Natural killer cell (primary cell): ENCODE results near the gene TBCD. TPM values are rescaled to one million over a fixed set of nuclear protein-coding genes. Genes with fewer than 3 reads are reported as not detected.

Experiments
- ATAC-seq, 3 donors: fragments of 150-1000 bp in 2 of 3; fragments of 200-7000 bp in 1 of 3; cut with Tn5 transposase; 1 replicate in 1 of 3; 2 replicates in 2 of 3; pipeline ENCODE4 v1.10.0; 2021; ENCODE audit warnings: mild to moderate bottlenecking in 2 of 3, moderate library complexity in 2 of 3
- DNase-seq, 2 donors: peaks; one replicate each; pipeline versions ENCODE4 v3.0.0 to v3.0.0-alpha.2; 2013 to 2021; ENCODE audit warnings: mixed read lengths in 1 of 2
- H3K27ac ChIP-seq: one replicate; pipeline ENCODE4 v1.5.1; 2013; ENCODE audit warnings: mild to moderate bottlenecking, low read length
- H3K27me3 ChIP-seq: one replicate; pipeline ENCODE4 v1.6.1; 2013; ENCODE audit warnings: low read length; ENCODE audit not compliant: control insufficient read depth, insufficient read depth
- H3K36me3 ChIP-seq: one replicate; pipeline ENCODE4 v1.6.1; 2013; ENCODE audit warnings: low read length; ENCODE audit not compliant: control insufficient read depth, insufficient read depth
- H3K4me1 ChIP-seq: one replicate; pipeline ENCODE4 v1.6.1; 2013; ENCODE audit warnings: low read length; ENCODE audit not compliant: control insufficient read depth, insufficient read depth
- H3K4me3 ChIP-seq: one replicate; pipeline ENCODE4 v1.5.1; 2013; ENCODE audit warnings: low read length
- H3K9me3 ChIP-seq: one replicate; pipeline ENCODE4 v1.6.1; 2013; ENCODE audit warnings: low read length; ENCODE audit not compliant: control insufficient read depth, insufficient read depth
- H3K27ac Mint-ChIP-seq, 2 donors: one replicate each; pipeline ENCODE4 v1.8.0; 2022; ENCODE audit warnings: mild to moderate bottlenecking in 2 of 2, mixed read lengths in 2 of 2, moderate library complexity in 1 of 2
- H3K27me3 Mint-ChIP-seq, 2 donors: one replicate each; pipeline ENCODE4 v1.8.0; 2022; ENCODE audit warnings: low read depth in 2 of 2, mixed read lengths in 2 of 2
- H3K36me3 Mint-ChIP-seq: one replicate; pipeline ENCODE4 v1.8.0; 2022; ENCODE audit warnings: mixed read lengths
- H3K4me1 Mint-ChIP-seq, 2 donors: one replicate each; pipeline ENCODE4 v1.8.0; 2022; ENCODE audit warnings: mixed read lengths in 2 of 2
- H3K4me3 Mint-ChIP-seq: one replicate; pipeline ENCODE4 v1.8.0; 2022; ENCODE audit warnings: mild to moderate bottlenecking, moderate library complexity, mixed read lengths
- H3K9me3 Mint-ChIP-seq, 2 donors: one replicate each; pipeline ENCODE4 v1.8.0; 2022; ENCODE audit warnings: mixed read lengths in 2 of 2
- WGBS: methylation state at CpG from one replicate; pipeline ENCODE4 v1.1.7; 2013; ENCODE audit warnings: missing lambda C conversion rate; ENCODE audit not compliant: insufficient coverage; 5-methylcytosine and 5-hydroxymethylcytosine counted together
- intact Hi-C: fragments of 100-400 bp; cut with micrococcal nuclease; formaldehyde crosslinking; loops from one replicate; pipeline ENCODE4 v1.14.2; 2022
- total RNA-seq, 4 donors: library from RNA; stranded (reverse); fragments of 120-200 nt in 1 of 4; gene quantifications; one replicate each; pipeline versions ENCODE4 v1.2.3 to v1.2.4, GENCODE V29; 2013 to 2022
- TF ChIP-seq, protein P1 (sequence below): fragments of 200-600 bp; IDR thresholded peaks from one replicate; pipeline ENCODE4 v1.8.0; 2022; ENCODE audit warnings: antibody characterized with exemption

TBCD gene
- total RNA-seq, 3 donors from 2014 or later (not counting 1 experiment from before 2014, with no cell fraction given) = 92.0 to 149 (median 132) TPM

DNA sequence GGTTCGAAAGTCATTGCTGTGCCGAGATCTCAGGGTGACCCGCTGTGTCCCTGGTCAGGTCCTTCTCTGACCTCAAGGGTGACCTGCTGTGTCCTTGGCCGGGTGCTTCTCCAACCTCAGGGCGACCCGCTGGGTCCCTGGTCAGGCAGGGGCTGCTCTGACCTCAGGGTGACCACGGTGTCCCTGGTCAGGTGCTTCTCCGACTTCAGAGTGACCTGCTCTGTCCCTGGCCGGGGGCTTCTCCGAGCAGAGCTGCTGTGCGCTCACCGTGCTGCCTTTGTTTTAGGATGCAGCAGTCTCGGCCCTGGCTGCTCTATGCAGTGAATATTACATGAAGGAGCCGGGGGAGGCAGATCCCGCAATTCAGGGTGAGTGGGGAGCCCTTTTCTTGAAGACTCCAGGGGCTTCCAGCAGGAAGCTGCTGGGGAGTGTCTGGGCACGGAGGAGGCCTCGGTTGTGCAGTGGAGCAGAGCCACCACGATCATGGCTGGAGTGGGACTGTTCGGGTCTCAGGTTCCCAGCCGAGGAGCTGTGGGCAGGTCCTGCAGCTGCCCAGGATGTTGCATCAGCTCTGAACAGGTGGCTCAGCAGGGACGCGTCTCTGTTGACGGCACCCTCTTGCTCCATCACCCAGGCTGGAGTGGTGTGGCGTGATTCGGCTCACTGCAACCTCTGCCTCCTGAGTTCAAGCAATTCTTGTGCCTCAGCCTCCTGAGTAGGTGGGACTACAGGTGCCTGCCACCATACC, 171.7 kb downstream of the TBCD start:
- Mint-ChIP-seq H3K4me3 (no peak overlapping the region), H3K27ac (peak overlapping the region in 1 of 2 donors; percentile 51), H3K36me3 (peaks cover 13% of the 10 kb centered on the region), H3K9me3 (no peaks in the 10 kb centered on the region), H3K4me1 (peaks cover 5 to 6% of the 10 kb centered on the region in 2 donors), H3K27me3 (no peaks in the 10 kb centered on the region)
- intact Hi-C loops = no loop called here
- no peak overlapping the region for H3K27ac ChIP-seq
- H3K36me3 ChIP-seq = peaks cover 41% of the 10 kb centered on the region
- DNase-seq = no peak
- H3K4me1 ChIP-seq = peaks cover 6% of the 10 kb centered on the region
- no peaks in the 10 kb centered on the region for H3K9me3 ChIP-seq
- no peak for ATAC-seq
- no peak overlapping the region for H3K4me3 ChIP-seq
- TF ChIP-seq, protein P1, sequence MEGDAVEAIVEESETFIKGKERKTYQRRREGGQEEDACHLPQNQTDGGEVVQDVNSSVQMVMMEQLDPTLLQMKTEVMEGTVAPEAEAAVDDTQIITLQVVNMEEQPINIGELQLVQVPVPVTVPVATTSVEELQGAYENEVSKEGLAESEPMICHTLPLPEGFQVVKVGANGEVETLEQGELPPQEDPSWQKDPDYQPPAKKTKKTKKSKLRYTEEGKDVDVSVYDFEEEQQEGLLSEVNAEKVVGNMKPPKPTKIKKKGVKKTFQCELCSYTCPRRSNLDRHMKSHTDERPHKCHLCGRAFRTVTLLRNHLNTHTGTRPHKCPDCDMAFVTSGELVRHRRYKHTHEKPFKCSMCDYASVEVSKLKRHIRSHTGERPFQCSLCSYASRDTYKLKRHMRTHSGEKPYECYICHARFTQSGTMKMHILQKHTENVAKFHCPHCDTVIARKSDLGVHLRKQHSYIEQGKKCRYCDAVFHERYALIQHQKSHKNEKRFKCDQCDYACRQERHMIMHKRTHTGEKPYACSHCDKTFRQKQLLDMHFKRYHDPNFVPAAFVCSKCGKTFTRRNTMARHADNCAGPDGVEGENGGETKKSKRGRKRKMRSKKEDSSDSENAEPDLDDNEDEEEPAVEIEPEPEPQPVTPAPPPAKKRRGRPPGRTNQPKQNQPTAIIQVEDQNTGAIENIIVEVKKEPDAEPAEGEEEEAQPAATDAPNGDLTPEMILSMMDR = no peak
- H3K27me3 ChIP-seq = no peaks in the 10 kb centered on the region
- WGBS = 93% methylated on average over 25 of the region's 25 CpGs

DNA sequence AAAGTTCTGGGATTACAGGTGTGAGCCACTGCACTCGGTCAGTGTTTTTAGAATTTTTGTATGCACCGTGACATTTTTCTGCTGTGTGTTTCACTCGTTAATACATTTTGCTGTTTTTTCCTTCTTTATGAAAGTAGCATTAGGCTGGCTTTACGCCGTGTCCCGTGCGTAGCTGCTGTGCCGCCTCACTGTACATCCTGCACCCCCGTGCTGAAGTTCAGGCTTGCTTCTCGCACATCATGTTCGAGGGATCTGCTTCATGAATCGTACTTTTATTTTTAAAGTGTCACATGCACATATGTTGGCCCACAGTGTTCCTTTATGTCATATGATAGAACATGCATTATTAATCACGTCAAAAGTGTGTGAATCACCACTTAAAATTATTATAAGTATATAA, 172.3 kb downstream of the TBCD start:
- Mint-ChIP-seq H3K9me3 (no peaks in the 10 kb centered on the region), H3K4me3 (no peak overlapping the region), H3K4me1 (peaks cover 5 to 6% of the 10 kb centered on the region in 2 donors), H3K27me3 (no peaks in the 10 kb centered on the region), H3K27ac (no peak overlapping the region), H3K36me3 (peaks cover 9% of the 10 kb centered on the region)
- WGBS = 99% methylated on average over 12 of the region's 13 CpGs
- H3K4me1 ChIP-seq = peaks cover 6% of the 10 kb centered on the region
- H3K27me3 ChIP-seq = no peaks in the 10 kb centered on the region
- H3K27ac ChIP-seq = no peak overlapping the region
- no peak overlapping the region for H3K4me3 ChIP-seq
- intact Hi-C loops = no loop called here
- TF ChIP-seq, protein P1 = no peak
- ATAC-seq = no peak
- H3K9me3 ChIP-seq = no peaks in the 10 kb centered on the region
- peaks cover 47% of the 10 kb centered on the region for H3K36me3 ChIP-seq
- no peak for DNase-seq

DNA sequence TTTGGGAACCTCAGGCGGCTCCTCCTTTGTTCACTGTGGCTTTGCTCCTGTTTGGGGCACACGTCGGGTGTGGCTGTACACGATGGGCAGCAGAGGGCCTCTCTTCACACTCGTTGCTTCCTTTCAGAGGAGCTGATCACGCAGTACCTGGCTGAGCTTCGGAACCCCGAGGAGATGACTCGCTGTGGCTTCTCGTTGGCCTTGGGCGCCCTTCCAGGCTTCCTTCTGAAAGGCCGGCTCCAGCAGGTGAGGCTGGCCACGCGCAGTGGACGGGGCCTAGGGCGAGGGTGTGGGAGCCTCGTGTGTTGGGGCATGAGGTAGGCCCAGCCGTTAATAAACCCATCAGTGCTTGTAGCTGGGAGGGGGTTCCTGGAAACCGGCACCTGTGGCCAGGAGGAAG, 172.9 kb downstream of the TBCD start:
- Mint-ChIP-seq H3K4me3 (no peak overlapping the region), H3K9me3 (no peaks in the 10 kb centered on the region), H3K27me3 (no peaks in the 10 kb centered on the region), H3K4me1 (peaks cover 5 to 6% of the 10 kb centered on the region in 2 donors), H3K36me3 (peaks cover 5% of the 10 kb centered on the region), H3K27ac (no peak overlapping the region)
- TF ChIP-seq, protein P1 = no peak
- H3K9me3 ChIP-seq = no peaks in the 10 kb centered on the region
- H3K4me1 ChIP-seq = peaks cover 6% of the 10 kb centered on the region
- H3K27me3 ChIP-seq = no peaks in the 10 kb centered on the region
- intact Hi-C loops = no loop called here
- ATAC-seq (no peak), DNase-seq (no peak)
- no peak overlapping the region for H3K4me3 ChIP-seq
- no peak overlapping the region for H3K27ac ChIP-seq
- H3K36me3 ChIP-seq = peaks cover 53% of the 10 kb centered on the region
- WGBS = 92% methylated on average over 19 of the region's 19 CpGs

DNA sequence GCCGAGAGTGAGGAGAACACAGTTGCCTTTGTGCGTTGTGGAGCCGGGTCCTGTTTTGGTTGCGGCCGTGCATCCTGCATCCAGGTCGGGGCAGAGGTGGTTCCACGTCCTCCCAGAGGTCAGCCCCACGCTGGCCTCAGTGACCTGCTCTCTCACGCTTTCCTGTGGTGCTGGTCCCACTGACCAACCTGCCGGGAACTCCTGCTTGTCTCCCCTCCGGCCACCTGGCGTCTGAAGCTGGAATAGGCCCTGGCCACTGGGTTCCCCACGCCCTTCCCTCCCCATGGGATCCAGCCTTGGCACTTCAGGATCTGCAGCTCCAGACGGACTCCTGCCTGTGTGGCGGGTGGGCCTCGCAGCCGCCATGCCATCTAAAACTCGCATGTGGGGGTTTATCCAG, 173.5 kb downstream of the TBCD start:
- H3K9me3 Mint-ChIP-seq = no peaks in the 10 kb centered on the region
- H3K4me1 Mint-ChIP-seq = peaks cover 5 to 6% of the 10 kb centered on the region in 2 donors
- no peak for ATAC-seq
- Histone ChIP-seq H3K36me3 (peaks cover 56% of the 10 kb centered on the region), H3K27me3 (no peaks in the 10 kb centered on the region), H3K9me3 (no peaks in the 10 kb centered on the region), H3K4me3 (no peak overlapping the region), H3K4me1 (peaks cover 6% of the 10 kb centered on the region), H3K27ac (no peak overlapping the region)
- H3K27me3 Mint-ChIP-seq = no peaks in the 10 kb centered on the region
- WGBS = 97% methylated on average over 18 of the region's 18 CpGs
- TF ChIP-seq, protein P1 = no peak
- no peak overlapping the region for H3K4me3 Mint-ChIP-seq
- no peak for DNase-seq
- no peak overlapping the region for H3K27ac Mint-ChIP-seq
- intact Hi-C loops = no loop called here
- peaks cover 5% of the 10 kb centered on the region for H3K36me3 Mint-ChIP-seq
